ENCODE data around the gene MARCKS. TPM values are rescaled to one million over a fixed set of nuclear protein-coding genes. Genes with fewer than 3 reads are reported as not detected.

MARCKS gene
- total and polyA plus RNA-seq, 2 of the 13 experiments (the other 11 are each of a cell fraction or from before 2014, with no cell fraction given): 30.5 to 39.5 TPM

DNA sequence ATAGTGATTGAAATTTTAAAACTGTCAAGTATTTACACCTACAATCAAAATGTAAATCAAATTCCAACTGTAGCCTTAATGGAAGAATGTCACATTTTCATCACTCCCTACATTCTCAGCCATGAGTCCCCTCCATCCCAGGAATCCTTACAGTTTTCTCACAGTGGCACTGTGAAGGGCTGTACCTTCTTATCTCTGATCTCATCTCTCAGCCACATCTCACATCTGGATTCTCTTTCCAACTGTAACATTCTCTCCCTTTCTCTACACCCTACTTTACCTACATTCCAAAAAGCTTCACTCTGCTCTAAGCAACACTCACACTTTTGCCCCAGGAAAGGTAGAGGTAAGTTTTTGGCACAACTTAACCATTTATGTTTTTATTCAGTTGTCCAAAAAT lies 8.9 kb upstream of the MARCKS start:
- no peaks in the 10 kb centered on the region for H3K36me3 ChIP-seq (replicated peaks in 1 of 2; ENCODE audit: control insufficient read depth in 1 of 2, insufficient read depth in 2 of 2, low read length in 2 of 2)
- H3K4me3 ChIP-seq (replicated peaks in 1 of 3; ENCODE audit: insufficient read depth in 1 of 3, low read depth in 2 of 3, low read length in 3 of 3): no peak overlapping the region
- in situ Hi-C loops (cut with HindIII; ENCODE audit: extremely low pct_ligation_motif_present, low pct_unique_long_range_greater_than_20kb) (no loop called here), intact Hi-C loops (cut with micrococcal nuclease; ENCODE audit: unreplicated experiment) (no loop called here)
- no peak overlapping the region for H3K9ac ChIP-seq (ENCODE audit: insufficient read depth, low read depth, low read length)
- no peaks in the 10 kb centered on the region for H3K9me3 ChIP-seq (ENCODE audit: low read length)
- H3K27ac ChIP-seq (ENCODE audit: extremely low read length, insufficient read depth, low read length): no peak overlapping the region
- H2AFZ ChIP-seq (ENCODE audit: low read length): no peak overlapping the region
- H4K20me1 ChIP-seq (ENCODE audit: insufficient read depth, low read length): no peaks in the 10 kb centered on the region
- H3K27me3 ChIP-seq (ENCODE audit: control insufficient read depth in 1 of 2, insufficient read depth in 2 of 2, low read length in 2 of 2): peaks cover 0 to 13% of the 10 kb centered on the region in 2 experiments; a peak in 4 of 5 replicates
- FAIRE-seq (no peak), DNase-seq (ENCODE audit: low spot score) (no peak), ATAC-seq (no peak)
- H3K4me1 ChIP-seq (ENCODE audit: insufficient read depth, low read length): no peaks in the 10 kb centered on the region
- CTCF ChIA-PET (ENCODE audit: low intra/inter-chr PET ratio, low total read pairs): no interaction called here
- no peak for TF ChIP-seq CERS6 (CRISPR knock-in tag; IDR thresholded peaks at IDR 0.05)
- TF ChIP-seq JUND (CRISPR knock-in tag; IDR thresholded peaks at IDR 0.05): no peak
- no peak for TF ChIP-seq SKI (IDR thresholded peaks at IDR 0.05; ENCODE audit: partially characterized antibody)
- TF ChIP-seq THAP11 (CRISPR knock-in tag; IDR thresholded peaks at IDR 0.05): no peak
- TF ChIP-seq KLF16 (CRISPR knock-in tag; IDR thresholded peaks at IDR 0.05): no peak
- TF ChIP-seq ATF1 (CRISPR knock-in tag; IDR thresholded peaks at IDR 0.05): no peak
- no peak for TF ChIP-seq PITX1 (CRISPR knock-in tag; IDR thresholded peaks at IDR 0.05)
- TF ChIP-seq NKX3-1 (CRISPR knock-in tag; IDR thresholded peaks at IDR 0.05): no peak
- no peak for TF ChIP-seq ATAD3A (CRISPR knock-in tag; IDR thresholded peaks at IDR 0.05)
- TF ChIP-seq, protein P1, sequence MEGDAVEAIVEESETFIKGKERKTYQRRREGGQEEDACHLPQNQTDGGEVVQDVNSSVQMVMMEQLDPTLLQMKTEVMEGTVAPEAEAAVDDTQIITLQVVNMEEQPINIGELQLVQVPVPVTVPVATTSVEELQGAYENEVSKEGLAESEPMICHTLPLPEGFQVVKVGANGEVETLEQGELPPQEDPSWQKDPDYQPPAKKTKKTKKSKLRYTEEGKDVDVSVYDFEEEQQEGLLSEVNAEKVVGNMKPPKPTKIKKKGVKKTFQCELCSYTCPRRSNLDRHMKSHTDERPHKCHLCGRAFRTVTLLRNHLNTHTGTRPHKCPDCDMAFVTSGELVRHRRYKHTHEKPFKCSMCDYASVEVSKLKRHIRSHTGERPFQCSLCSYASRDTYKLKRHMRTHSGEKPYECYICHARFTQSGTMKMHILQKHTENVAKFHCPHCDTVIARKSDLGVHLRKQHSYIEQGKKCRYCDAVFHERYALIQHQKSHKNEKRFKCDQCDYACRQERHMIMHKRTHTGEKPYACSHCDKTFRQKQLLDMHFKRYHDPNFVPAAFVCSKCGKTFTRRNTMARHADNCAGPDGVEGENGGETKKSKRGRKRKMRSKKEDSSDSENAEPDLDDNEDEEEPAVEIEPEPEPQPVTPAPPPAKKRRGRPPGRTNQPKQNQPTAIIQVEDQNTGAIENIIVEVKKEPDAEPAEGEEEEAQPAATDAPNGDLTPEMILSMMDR (CRISPR knock-in tag; IDR thresholded peaks at IDR 0.05): no peak
- TF ChIP-seq PTBP1 (IDR thresholded peaks at IDR 0.05; ENCODE audit: low read depth, low read length, poor library complexity, severe bottlenecking): no peak
- no peak for TF ChIP-seq ZNF580 (CRISPR knock-in tag; IDR thresholded peaks at IDR 0.05; ENCODE audit: borderline replicate concordance, low read depth)
- no peak for TF ChIP-seq HOXA7 (CRISPR knock-in tag; IDR thresholded peaks at IDR 0.05)
- TF ChIP-seq TOPORS (CRISPR knock-in tag; IDR thresholded peaks at IDR 0.05): no peak
- TF ChIP-seq TAF1 (CRISPR knock-in tag; IDR thresholded peaks at IDR 0.05): no peak
- no peak for TF ChIP-seq ZNF616 (CRISPR knock-in tag; IDR thresholded peaks at IDR 0.05; ENCODE audit: low read depth)
- TF ChIP-seq ZBTB7A (CRISPR knock-in tag; IDR thresholded peaks at IDR 0.05): no peak
- POLR2A ChIA-PET: no interaction called here
- no peak overlapping the region for H3K4me2 ChIP-seq (ENCODE audit: low read depth, low read length)
- no peaks in the 10 kb centered on the region for H3K79me2 ChIP-seq (ENCODE audit: insufficient read depth, low read length)
- no TSS peak for BruUV-seq (replicated peaks)
